OCI-LY7 (cell line): ENCODE measurements around the gene PHEX. TPM values are rescaled to one million over a fixed set of nuclear protein-coding genes. Genes with fewer than 3 reads are reported as not detected.

Experiments
- BruUV-seq: library from RNA; stranded (reverse); fragments of 400-500 nt; replicated peaks from 2 replicates; lab custom pipeline; 2021; lab: Mats Ljungman, UMichigan
- CTCF ChIA-PET: fragments of 300-600 bp; sonication (Branson Sonifier 250); formaldehyde crosslinking; loops from one replicate; lab custom pipeline; 2022; ENCODE audit warnings: antibody characterized with exemption; ENCODE audit not compliant: unreplicated experiment; lab: Charles Lee
- POLR2A ChIA-PET: fragments of 300-600 bp; sonication (Branson Sonifier 250); formaldehyde crosslinking; loops from one replicate; lab custom pipeline; 2022; ENCODE audit warnings: antibody characterized with exemption; lab: Charles Lee
- DNase-seq: peaks from one replicate; pipeline ENCODE4 v3.0.0-alpha.2; 2015; ENCODE audit warnings: low spot score
- H2AFZ ChIP-seq: fragments of 200-600 bp; sonication (generic), shearing (Covaris generic); 2 replicates; pipeline ENCODE4 v1.6.1; 2014; ENCODE audit warnings: mild to moderate bottlenecking, antibody characterized with exemption, low read length, moderate library complexity
- H3K27ac ChIP-seq: fragments of 200-600 bp; sonication (generic); 2 replicates; pipeline ENCODE4 v1.5.1; 2014; ENCODE audit warnings: mixed run types, low read depth, mild to moderate bottlenecking, moderate library complexity, low read length, inconsistent platforms; ENCODE audit not compliant: poor library complexity, severe bottlenecking
- H3K36me3 ChIP-seq: fragments of 200-600 bp; sonication (generic); 2 replicates; pipeline ENCODE4 v1.6.1; 2014; ENCODE audit warnings: mild to moderate bottlenecking, antibody characterized with exemption, low read length, moderate library complexity, mixed read lengths; ENCODE audit not compliant: insufficient read depth
- H3K4me1 ChIP-seq: fragments of 200-600 bp; sonication (generic); 2 replicates; pipeline ENCODE4 v1.5.1; 2014; ENCODE audit warnings: mild to moderate bottlenecking, low read length; ENCODE audit not compliant: insufficient read depth, poor library complexity, severe bottlenecking
- H3K4me2 ChIP-seq: fragments of 200-600 bp; sonication (generic); 2 replicates; pipeline ENCODE4 v1.6.1; 2014; ENCODE audit warnings: mild to moderate bottlenecking, low read length
- H3K4me3 ChIP-seq: fragments of 200-600 bp; sonication (generic); 2 replicates; pipeline ENCODE4 v1.5.1; 2014; ENCODE audit warnings: mild to moderate bottlenecking, low read depth, low read length; ENCODE audit not compliant: poor library complexity, severe bottlenecking
- H3K79me2 ChIP-seq: fragments of 200-600 bp; sonication (generic); 2 replicates; pipeline ENCODE4 v1.6.1; 2016; ENCODE audit warnings: low read depth, mild to moderate bottlenecking, low read length, moderate library complexity, mixed read lengths; ENCODE audit not compliant: insufficient read depth
- H3K9me2 ChIP-seq: fragments of 200-600 bp; sonication (generic); 2 replicates; pipeline ENCODE4 v1.6.1; 2016; ENCODE audit warnings: mild to moderate bottlenecking, low read length, mixed read lengths; ENCODE audit not compliant: insufficient read depth
- H3K9me3 ChIP-seq: fragments of 200-600 bp; sonication (generic); 2 replicates; pipeline ENCODE4 v1.6.1; 2014; ENCODE audit warnings: mild to moderate bottlenecking, mixed run types, low read length, mixed read lengths
- H4K20me1 ChIP-seq: fragments of 200-600 bp; sonication (generic); 2 replicates; pipeline ENCODE4 v1.6.1; 2014; ENCODE audit warnings: mild to moderate bottlenecking, antibody characterized with exemption, low read length, moderate library complexity, mixed read lengths; ENCODE audit not compliant: insufficient read depth
- EZH2phosphoT487 ChIP-seq: fragments of 200-600 bp; sonication (generic); IDR thresholded peaks from 2 replicates; pipeline ENCODE4 v1.6.1; 2018; ENCODE audit warnings: low read depth, borderline replicate concordance, mild to moderate bottlenecking, mixed run types, antibody characterized with exemption, low read length, moderate library complexity, mixed read lengths
- intact Hi-C: fragments of 100-400 bp; cut with micrococcal nuclease; formaldehyde crosslinking; loops from one replicate; pipeline ENCODE4 v1.10.0; 2022; ENCODE audit not compliant: unreplicated experiment
- total RNA-seq, 2 experiments: library from RNA; depleted of rRNA in 1 of 2; stranded (reverse); fragments of >200 nt in 1 of 2; shearing (Covaris generic) in 1 of 2; gene quantifications; 2 replicates each; pipeline ENCODE4 v1.2.3, GENCODE V29; 2014 to 2022
- TF ChIP-seq, protein P1 (sequence below): fragments of 200-600 bp; sonication (generic); conservative IDR thresholded peaks from 2 replicates; pipeline ENCODE4 v1.5.1; 2014; ENCODE audit warnings: mild to moderate bottlenecking, antibody characterized with exemption, low read length, moderate library complexity, mixed read lengths

PHEX gene
- total RNA-seq, 2 experiments from 2014 or later = 0.09 TPM; not detected in 1

DNA sequence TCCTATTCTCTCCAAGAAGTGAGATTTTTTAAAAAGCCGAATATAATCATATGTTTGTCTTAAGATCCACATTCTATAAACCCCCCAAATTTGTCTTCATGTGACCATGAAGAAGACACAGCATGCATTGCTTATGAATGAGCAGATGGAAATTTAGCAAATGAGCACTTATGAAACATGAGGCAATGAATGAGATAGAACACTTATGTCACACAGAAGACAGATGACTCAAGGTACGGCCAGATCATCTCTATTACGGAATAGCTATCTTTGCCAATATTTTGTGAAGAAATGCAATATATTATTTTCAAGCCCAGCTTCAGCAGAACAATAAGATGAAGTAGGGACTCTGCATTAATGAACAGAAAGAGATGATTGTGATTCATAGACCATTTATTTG is 21.4 kb downstream of the PHEX start:
- intact Hi-C loops = no loop called here
- ChIA-PET POLR2A (interaction anchor here (0.7 kb wide), 1 partner anchor 16 kb away, joined by 4 read pairs; no protein-coding TSS in a partner anchor), CTCF (no interaction called here)
- H3K27ac ChIP-seq = no peak overlapping the region
- H3K9me3 ChIP-seq = no peaks in the 10 kb centered on the region
- no peak overlapping the region for H2AFZ ChIP-seq
- no peaks in the 10 kb centered on the region for H3K79me2 ChIP-seq
- H3K9me2 ChIP-seq = no peaks in the 10 kb centered on the region
- BruUV-seq = no TSS peak
- no peak overlapping the region for H3K4me2 ChIP-seq
- no peaks in the 10 kb centered on the region for H3K4me1 ChIP-seq
- no peaks in the 10 kb centered on the region for H4K20me1 ChIP-seq
- no peak overlapping the region for H3K4me3 ChIP-seq
- no peak for DNase-seq
- no peak for TF ChIP-seq EZH2phosphoT487
- TF ChIP-seq, protein P1, sequence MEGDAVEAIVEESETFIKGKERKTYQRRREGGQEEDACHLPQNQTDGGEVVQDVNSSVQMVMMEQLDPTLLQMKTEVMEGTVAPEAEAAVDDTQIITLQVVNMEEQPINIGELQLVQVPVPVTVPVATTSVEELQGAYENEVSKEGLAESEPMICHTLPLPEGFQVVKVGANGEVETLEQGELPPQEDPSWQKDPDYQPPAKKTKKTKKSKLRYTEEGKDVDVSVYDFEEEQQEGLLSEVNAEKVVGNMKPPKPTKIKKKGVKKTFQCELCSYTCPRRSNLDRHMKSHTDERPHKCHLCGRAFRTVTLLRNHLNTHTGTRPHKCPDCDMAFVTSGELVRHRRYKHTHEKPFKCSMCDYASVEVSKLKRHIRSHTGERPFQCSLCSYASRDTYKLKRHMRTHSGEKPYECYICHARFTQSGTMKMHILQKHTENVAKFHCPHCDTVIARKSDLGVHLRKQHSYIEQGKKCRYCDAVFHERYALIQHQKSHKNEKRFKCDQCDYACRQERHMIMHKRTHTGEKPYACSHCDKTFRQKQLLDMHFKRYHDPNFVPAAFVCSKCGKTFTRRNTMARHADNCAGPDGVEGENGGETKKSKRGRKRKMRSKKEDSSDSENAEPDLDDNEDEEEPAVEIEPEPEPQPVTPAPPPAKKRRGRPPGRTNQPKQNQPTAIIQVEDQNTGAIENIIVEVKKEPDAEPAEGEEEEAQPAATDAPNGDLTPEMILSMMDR = no peak
- H3K36me3 ChIP-seq = no peaks in the 10 kb centered on the region

DNA sequence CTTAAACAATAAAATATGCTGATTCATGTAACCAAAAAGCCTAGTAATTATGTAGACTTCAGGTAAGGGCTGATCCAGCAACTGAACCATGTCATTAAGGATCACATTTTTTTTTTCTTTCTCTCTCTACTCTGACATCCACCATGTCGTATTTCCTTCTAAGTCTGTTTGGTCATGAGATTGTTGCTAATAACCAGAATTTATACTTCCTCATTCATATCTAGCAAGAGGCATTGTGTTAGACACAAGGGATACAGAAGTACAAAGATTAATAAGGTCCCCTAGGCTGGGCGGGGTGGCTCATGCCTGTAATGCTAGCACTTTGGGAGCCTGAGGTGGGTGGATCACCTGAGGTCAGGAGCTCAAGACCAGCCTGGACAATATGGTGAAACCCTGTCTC is 24.1 kb downstream of the PHEX start:
- no peaks in the 10 kb centered on the region for H4K20me1 ChIP-seq
- H3K36me3 ChIP-seq = no peaks in the 10 kb centered on the region
- ChIA-PET CTCF (no interaction called here), POLR2A (no interaction called here)
- no peaks in the 10 kb centered on the region for H3K9me2 ChIP-seq
- intact Hi-C loops = no loop called here
- H3K4me3 ChIP-seq = no peak overlapping the region
- H3K4me1 ChIP-seq = peaks cover 6% of the 10 kb centered on the region
- no TSS peak for BruUV-seq
- no peak for DNase-seq
- TF ChIP-seq EZH2phosphoT487 = no peak
- TF ChIP-seq, protein P1 = no peak
- H3K4me2 ChIP-seq = no peak overlapping the region
- no peaks in the 10 kb centered on the region for H3K79me2 ChIP-seq
- no peak overlapping the region for H2AFZ ChIP-seq
- no peaks in the 10 kb centered on the region for H3K9me3 ChIP-seq
- no peak overlapping the region for H3K27ac ChIP-seq

DNA sequence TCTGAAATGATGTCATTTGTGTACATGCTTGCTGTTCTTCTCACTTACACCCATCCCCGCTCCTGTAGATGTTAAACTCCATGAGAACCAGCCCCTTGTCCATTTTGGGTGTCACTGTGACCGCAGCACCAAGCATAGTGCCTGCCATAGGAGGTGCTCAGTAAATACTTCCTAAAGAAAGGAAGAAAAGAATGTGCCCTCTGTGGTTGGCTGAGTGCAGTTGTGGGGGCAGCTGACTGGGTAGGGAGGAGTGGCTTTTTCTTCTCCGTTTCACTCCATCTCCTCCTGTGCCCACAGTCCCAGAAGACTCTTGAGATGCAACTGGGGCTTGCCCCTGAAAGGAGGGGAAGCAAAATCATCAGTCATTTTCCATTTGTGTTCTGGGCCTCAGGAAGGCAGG is 25.5 kb downstream of the PHEX start:
- ChIA-PET CTCF (no interaction called here), POLR2A (no interaction called here)
- H3K4me1 ChIP-seq = peaks cover 6% of the 10 kb centered on the region
- no peak overlapping the region for H3K27ac ChIP-seq
- H3K4me3 ChIP-seq = no peak overlapping the region
- no peak for DNase-seq
- no TSS peak for BruUV-seq
- no peak overlapping the region for H3K4me2 ChIP-seq
- peak overlapping the region; percentile 58; the same call in 1 of the 2 replicates for H2AFZ ChIP-seq
- no peaks in the 10 kb centered on the region for H3K79me2 ChIP-seq
- no peaks in the 10 kb centered on the region for H3K9me2 ChIP-seq
- H3K36me3 ChIP-seq = no peaks in the 10 kb centered on the region
- H4K20me1 ChIP-seq = no peaks in the 10 kb centered on the region
- H3K9me3 ChIP-seq = no peaks in the 10 kb centered on the region
- intact Hi-C loops = no loop called here
- no peak for TF ChIP-seq EZH2phosphoT487
- TF ChIP-seq, protein P1 = no peak
